ENCODE measurements around the gene UTS2B.

DNA sequence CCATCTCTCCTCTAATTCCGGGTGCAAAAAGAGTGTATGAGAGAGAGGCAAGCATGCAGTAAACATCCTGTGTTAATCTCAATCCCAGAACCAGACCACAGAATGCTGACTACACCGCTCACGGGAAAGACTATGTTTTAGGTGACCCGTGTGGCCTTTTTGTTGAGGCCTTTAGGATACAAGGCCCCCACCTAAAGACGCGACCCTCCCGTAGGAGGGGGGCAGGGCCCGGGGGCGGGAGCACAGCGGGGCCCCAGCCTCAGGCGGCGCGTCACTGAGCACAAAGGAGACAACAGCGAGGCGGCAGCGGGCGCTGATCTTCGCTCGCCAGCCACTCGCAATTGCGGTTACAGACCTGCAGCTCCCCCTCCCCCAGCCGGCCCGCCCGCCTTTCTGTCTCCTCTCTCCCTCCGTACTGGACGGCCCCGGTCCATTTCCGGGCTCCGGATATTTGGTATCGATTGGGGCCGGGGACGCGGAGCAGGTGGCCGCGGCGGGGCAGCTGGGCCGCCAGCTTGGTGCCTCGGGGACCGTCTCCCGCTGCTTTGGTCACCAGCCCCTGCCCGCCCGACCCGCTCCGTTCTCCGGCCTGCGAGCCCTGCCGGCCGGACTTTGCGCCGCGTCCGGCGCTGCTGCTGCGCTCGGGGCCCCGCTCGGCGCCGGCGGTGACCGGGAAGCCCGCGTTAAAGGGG, 1.2 kb downstream of the UTS2B start, which contains the start of gene CCDC50:
- TF ChIP-seq, protein P1, sequence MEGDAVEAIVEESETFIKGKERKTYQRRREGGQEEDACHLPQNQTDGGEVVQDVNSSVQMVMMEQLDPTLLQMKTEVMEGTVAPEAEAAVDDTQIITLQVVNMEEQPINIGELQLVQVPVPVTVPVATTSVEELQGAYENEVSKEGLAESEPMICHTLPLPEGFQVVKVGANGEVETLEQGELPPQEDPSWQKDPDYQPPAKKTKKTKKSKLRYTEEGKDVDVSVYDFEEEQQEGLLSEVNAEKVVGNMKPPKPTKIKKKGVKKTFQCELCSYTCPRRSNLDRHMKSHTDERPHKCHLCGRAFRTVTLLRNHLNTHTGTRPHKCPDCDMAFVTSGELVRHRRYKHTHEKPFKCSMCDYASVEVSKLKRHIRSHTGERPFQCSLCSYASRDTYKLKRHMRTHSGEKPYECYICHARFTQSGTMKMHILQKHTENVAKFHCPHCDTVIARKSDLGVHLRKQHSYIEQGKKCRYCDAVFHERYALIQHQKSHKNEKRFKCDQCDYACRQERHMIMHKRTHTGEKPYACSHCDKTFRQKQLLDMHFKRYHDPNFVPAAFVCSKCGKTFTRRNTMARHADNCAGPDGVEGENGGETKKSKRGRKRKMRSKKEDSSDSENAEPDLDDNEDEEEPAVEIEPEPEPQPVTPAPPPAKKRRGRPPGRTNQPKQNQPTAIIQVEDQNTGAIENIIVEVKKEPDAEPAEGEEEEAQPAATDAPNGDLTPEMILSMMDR (IDR thresholded peaks at IDR 0.05; ENCODE audit: low read depth, low read length) = no peak
- TF ChIP-seq EZH2phosphoT487 (IDR thresholded peaks at IDR 0.05; ENCODE audit: low read depth) = no peak
